OCI-LY1 (cell line): Measurements from ENCODE around the gene POLA2.
"Not testable (repeated sequence)": the region's sequence is repeated elsewhere in the genome, so short reads cannot be mapped to it uniquely, and the experiment has no call there.

Source experiments
- H2AFZ ChIP-seq: fragments of 200-600 bp; sonication (generic), shearing (Covaris generic); 2 replicates; pipeline ENCODE4 v1.6.0; 2014; ENCODE audit warnings: antibody characterized with exemption, mild to moderate bottlenecking, low read length
- H3F3A ChIP-seq: fragments of 200-600 bp; sonication (generic), shearing (Covaris generic); 2 replicates; pipeline ENCODE4 v1.6.0; 2014; ENCODE audit warnings: mild to moderate bottlenecking, antibody characterized with exemption, low read length, moderate library complexity; ENCODE audit not compliant: insufficient read depth
- H3K27ac ChIP-seq: fragments of 200-600 bp; sonication (generic); 2 replicates; pipeline ENCODE4 v1.5.1; 2014; ENCODE audit warnings: low read length, mixed run types, mild to moderate bottlenecking, low read depth; ENCODE audit not compliant: poor library complexity, severe bottlenecking
- H3K27me3 ChIP-seq: fragments of 200-600 bp; sonication (generic); 2 replicates; pipeline ENCODE4 v1.6.0; 2014; ENCODE audit warnings: antibody characterized with exemption, mild to moderate bottlenecking, low read length, moderate library complexity; ENCODE audit not compliant: insufficient read depth
- H3K36me3 ChIP-seq: fragments of 200-600 bp; sonication (generic); 2 replicates; pipeline ENCODE4 v1.6.1; 2014; ENCODE audit warnings: mild to moderate bottlenecking, antibody characterized with exemption, low read length, moderate library complexity, mixed read lengths; ENCODE audit not compliant: insufficient read depth
- H3K4me1 ChIP-seq: fragments of 200-600 bp; sonication (generic); 2 replicates; pipeline ENCODE4 v1.5.1; 2014; ENCODE audit warnings: mild to moderate bottlenecking, low read length, moderate library complexity; ENCODE audit not compliant: insufficient read depth, severe bottlenecking
- H3K4me2 ChIP-seq: fragments of 200-600 bp; sonication (generic), shearing (Covaris generic); 2 replicates; pipeline ENCODE4 v1.6.1; 2014; ENCODE audit warnings: low read length
- H3K4me3 ChIP-seq: fragments of 200-600 bp; sonication (generic); 2 replicates; pipeline ENCODE4 v1.5.1; 2014; ENCODE audit warnings: low read length, low read depth, mild to moderate bottlenecking, mixed read lengths; ENCODE audit not compliant: poor library complexity, severe bottlenecking
- H3K79me2 ChIP-seq: fragments of 200-600 bp; shearing (Covaris generic); 2 replicates; pipeline ENCODE4 v1.6.1; 2016; ENCODE audit warnings: mixed run types, low read length, mixed read lengths; ENCODE audit not compliant: insufficient read depth
- H3K9ac ChIP-seq: fragments of 200-600 bp; sonication (generic), shearing (Covaris generic); 2 replicates; pipeline ENCODE4 v1.6.1; 2014; ENCODE audit warnings: mild to moderate bottlenecking, low read length, mixed read lengths
- H3K9me2 ChIP-seq: fragments of 200-600 bp; sonication (generic), shearing (Covaris generic); 2 replicates; pipeline ENCODE4 v1.6.1; 2014; ENCODE audit warnings: low read depth, mild to moderate bottlenecking, low read length, mixed read lengths
- H3K9me3 ChIP-seq: fragments of 200-600 bp; shearing (Covaris generic); 2 replicates; pipeline ENCODE4 v1.6.1; 2014; ENCODE audit warnings: low read length, mixed read lengths
- H4K20me1 ChIP-seq: fragments of 200-600 bp; sonication (generic), shearing (Covaris generic); 2 replicates; pipeline ENCODE4 v1.6.0; 2016; ENCODE audit warnings: mild to moderate bottlenecking, low read length; ENCODE audit not compliant: insufficient read depth
- CTCF ChIP-seq: fragments of 200-600 bp; sonication (generic), shearing (Covaris generic); IDR thresholded peaks from 2 replicates; pipeline ENCODE4 v1.5.1; 2017; ENCODE audit warnings: mild to moderate bottlenecking, antibody characterized with exemption, low read length, moderate library complexity, mixed read lengths
- EZH2 ChIP-seq: fragments of 200-600 bp; sonication (generic), shearing (Covaris generic); IDR thresholded peaks from 2 replicates; pipeline ENCODE4 v1.8.0; 2017; ENCODE audit warnings: borderline replicate concordance, mixed run types, mild to moderate bottlenecking, antibody characterized with exemption, low read length, moderate library complexity, mixed read lengths

POLA2 gene

GRCh38 chr11:65243797-65244196 lies 18.0 kb upstream of the POLA2 start:
- no peak overlapping the region for H2AFZ ChIP-seq
- no peaks in the 10 kb centered on the region for H3K4me1 ChIP-seq
- H3K27me3 ChIP-seq = no peaks in the 10 kb centered on the region; the same call in 1 of the 2 replicates
- H3K4me2 ChIP-seq = no peak overlapping the region
- H3K9ac ChIP-seq = no peak overlapping the region
- no peak overlapping the region for H3K4me3 ChIP-seq
- TF ChIP-seq EZH2 = no peak
- TF ChIP-seq CTCF = no peak
- H3K79me2 ChIP-seq = no peaks in the 10 kb centered on the region
- peaks cover 19% of the 10 kb centered on the region for H3K9me3 ChIP-seq
- H3K9me2 ChIP-seq = no peaks in the 10 kb centered on the region
- no peaks in the 10 kb centered on the region for H4K20me1 ChIP-seq
- H3F3A ChIP-seq = no peaks in the 10 kb centered on the region
- no peak overlapping the region for H3K27ac ChIP-seq
- H3K36me3 ChIP-seq = no peaks in the 10 kb centered on the region; the same call in 1 of the 2 replicates

- H3F3A ChIP-seq, H4K20me1 ChIP-seq, H3K27me3 ChIP-seq, H3K4me1 ChIP-seq, H3K79me2 ChIP-seq, H3K36me3 ChIP-seq, H3K4me3 ChIP-seq, H3K9me2 ChIP-seq, H3K9ac ChIP-seq, H3K4me2 ChIP-seq, H3K27ac ChIP-seq, H2AFZ ChIP-seq: not testable (repeated sequence)
- H3K9me3 ChIP-seq = peaks cover 19% of the 10 kb centered on the region
Measured at GRCh38 chr11:65245046-65245445, 16.7 kb upstream of the POLA2 start.

GRCh38 chr11:65246506-65246905 lies 15.3 kb upstream of the POLA2 start:
- H2AFZ ChIP-seq = no peak overlapping the region
- H3K79me2 ChIP-seq = no peaks in the 10 kb centered on the region
- no peaks in the 10 kb centered on the region for H3K4me1 ChIP-seq
- H3K36me3 ChIP-seq = no peaks in the 10 kb centered on the region; the same call in 1 of the 2 replicates
- no peaks in the 10 kb centered on the region; the same call in 1 of the 2 replicates for H3K27me3 ChIP-seq
- no peak overlapping the region for H3K4me3 ChIP-seq
- H3K4me2 ChIP-seq = no peak overlapping the region
- H4K20me1 ChIP-seq = no peaks in the 10 kb centered on the region
- no peak for TF ChIP-seq CTCF
- TF ChIP-seq EZH2 = no peak
- no peak overlapping the region for H3K27ac ChIP-seq
- no peaks in the 10 kb centered on the region for H3F3A ChIP-seq
- no peak overlapping the region for H3K9ac ChIP-seq
- H3K9me2 ChIP-seq = no peaks in the 10 kb centered on the region
- peaks cover 18% of the 10 kb centered on the region for H3K9me3 ChIP-seq

- H3K9me3 ChIP-seq, H3K4me3 ChIP-seq, H3F3A ChIP-seq, H2AFZ ChIP-seq, H3K4me1 ChIP-seq, H3K9ac ChIP-seq, H4K20me1 ChIP-seq, H3K79me2 ChIP-seq, H3K27me3 ChIP-seq, H3K27ac ChIP-seq, H3K9me2 ChIP-seq, H3K4me2 ChIP-seq, H3K36me3 ChIP-seq: not testable (repeated sequence)
Measured at GRCh38 chr11:65248184-65248710, 13.5 kb upstream of the POLA2 start.
